ENCODE data around the gene HIBADH.

DNA sequence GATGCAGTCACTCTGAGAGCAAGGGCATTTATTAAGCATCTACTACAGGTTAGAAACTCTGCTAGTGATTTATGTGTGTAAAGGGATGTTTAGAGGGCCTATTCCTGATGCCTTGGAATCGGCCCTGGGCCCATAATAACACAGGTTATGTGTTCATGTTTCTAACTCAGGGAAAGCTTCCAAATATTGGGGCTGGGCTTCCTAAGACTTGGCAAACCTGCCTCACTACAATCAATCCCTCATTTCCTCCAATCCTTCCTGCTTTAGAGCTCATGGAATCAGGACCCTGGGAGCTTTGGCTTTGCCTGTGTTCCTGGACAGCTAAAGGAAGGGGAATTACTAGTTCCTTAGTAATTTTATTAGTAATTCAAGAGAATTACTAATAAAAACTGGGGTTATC is 148.8 kb downstream of the HIBADH start:
- TF ChIP-seq SIN3A (IDR thresholded peaks at IDR 0.05; ENCODE audit: borderline replicate concordance, insufficient read depth, low read length) (no peak), POLR2AphosphoS5 (IDR thresholded peaks at IDR 0.05; ENCODE audit: low read depth, low read length) (no peak)
